Osteoblast (primary cell): ENCODE measurements around the gene CREB3. TPM values are rescaled to one million over a fixed set of nuclear protein-coding genes. Genes with fewer than 3 reads are reported as not detected.

Experiments used
- DNase-seq: peaks from one replicate; pipeline ENCODE4 v3.0.0; 2011; ENCODE audit warnings: low spot score, mixed read lengths; ENCODE audit not compliant: insufficient read length; ENCODE audit errors: missing footprints
- H2AFZ ChIP-seq: 2 replicates; pipeline ENCODE4 v1.6.0; 2011; ENCODE audit warnings: mild to moderate bottlenecking, low read length
- H3K27ac ChIP-seq: 2 replicates; pipeline ENCODE4 v1.5.1; 2011; ENCODE audit warnings: mild to moderate bottlenecking, low read depth, low read length, moderate library complexity
- H3K27me3 ChIP-seq: 2 replicates; pipeline ENCODE4 v1.6.0; 2012; ENCODE audit warnings: mild to moderate bottlenecking, control low read depth, inconsistent platforms, low read length, moderate library complexity; ENCODE audit not compliant: insufficient read depth
- H3K36me3 ChIP-seq: 2 replicates; pipeline ENCODE4 v1.5.1; 2011; ENCODE audit warnings: mild to moderate bottlenecking, low read length, control low read depth, moderate library complexity; ENCODE audit not compliant: insufficient read depth
- H3K4me1 ChIP-seq: 2 replicates; pipeline ENCODE4 v1.5.1; 2011; ENCODE audit warnings: mild to moderate bottlenecking, low read length, control low read depth, moderate library complexity; ENCODE audit not compliant: insufficient read depth
- H3K4me2 ChIP-seq: 2 replicates; pipeline ENCODE4 v1.6.0; 2011; ENCODE audit warnings: mild to moderate bottlenecking, low read length; ENCODE audit not compliant: insufficient read depth
- H3K4me3 ChIP-seq: fragments of 200-600 bp; sonication (generic); 3 replicates; pipeline ENCODE4 v1.5.1; 2012; ENCODE audit warnings: mild to moderate bottlenecking, low read length, inconsistent platforms; ENCODE audit not compliant: insufficient read depth
- H3K79me2 ChIP-seq: 2 replicates; pipeline ENCODE4 v1.6.0; 2012; ENCODE audit warnings: mild to moderate bottlenecking, low read length, control low read depth, inconsistent platforms; ENCODE audit not compliant: insufficient read depth
- H3K9me3 ChIP-seq: 2 replicates; pipeline ENCODE4 v1.5.1; 2011; ENCODE audit warnings: low read depth, low read length, control low read depth
- H4K20me1 ChIP-seq: 2 replicates; pipeline ENCODE4 v1.6.0; 2012; ENCODE audit warnings: mild to moderate bottlenecking, low read length, control low read depth; ENCODE audit not compliant: insufficient read depth
- CTCF ChIP-seq: IDR thresholded peaks from 2 replicates; pipeline ENCODE4 v1.5.1; 2011; ENCODE audit warnings: mild to moderate bottlenecking, low read depth, low read length, moderate library complexity; ENCODE audit errors: extremely low read depth
- total RNA-seq: library from RNA; depleted of rRNA; stranded (reverse); fragments of >200 nt; gene quantifications from 2 replicates; pipeline ENCODE4 v1.2.3, GENCODE V29; 2012

CREB3 gene
- total RNA-seq, 1 donor = 64.8 TPM

- TF ChIP-seq CTCF = no peak
- peaks cover 43% of the 10 kb centered on the region for H3K79me2 ChIP-seq
- H3K9me3 ChIP-seq = no peaks in the 10 kb centered on the region
- peaks cover 98% of the 10 kb centered on the region for H3K36me3 ChIP-seq
- H3K4me2 ChIP-seq = no peak overlapping the region
- H4K20me1 ChIP-seq = peaks cover 24% of the 10 kb centered on the region
- H3K27me3 ChIP-seq = no peaks in the 10 kb centered on the region
- H2AFZ ChIP-seq = no peak overlapping the region
- no peak overlapping the region for H3K27ac ChIP-seq
- no peaks in the 10 kb centered on the region for H3K4me1 ChIP-seq
- no peak overlapping the region for H3K4me3 ChIP-seq
- peak; percentile 48 for DNase-seq
Measured at GRCh38 chr9:35711501-35712428, 20.7 kb upstream of the CREB3 start.

GRCh38 chr9:35712762-35713400 is 19.6 kb upstream of the CREB3 start:
- DNase-seq = peak; percentile 30
- peaks cover 43% of the 10 kb centered on the region for H3K79me2 ChIP-seq

GRCh38 chr9:35713578-35713977 is 18.9 kb upstream of the CREB3 start:
- Histone ChIP-seq H3K27ac (no peak overlapping the region), H3K4me3 (no peak overlapping the region), H3K79me2 (peaks cover 44% of the 10 kb centered on the region), H3K4me2 (no peak overlapping the region), H4K20me1 (peaks cover 36% of the 10 kb centered on the region), H2AFZ (no peak overlapping the region), H3K9me3 (no peaks in the 10 kb centered on the region), H3K4me1 (no peaks in the 10 kb centered on the region), H3K36me3 (peaks cover 98% of the 10 kb centered on the region), H3K27me3 (no peaks in the 10 kb centered on the region)
- TF ChIP-seq CTCF = no peak
- DNase-seq = no peak

More at GRCh38 chr9:35712762-35713400, 19.6 kb upstream of the CREB3 start:
- no peak overlapping the region for H3K27ac ChIP-seq
- H3K9me3 ChIP-seq = no peaks in the 10 kb centered on the region
- H3K27me3 ChIP-seq = no peaks in the 10 kb centered on the region
- no peak overlapping the region for H3K4me2 ChIP-seq
- peaks cover 30% of the 10 kb centered on the region for H4K20me1 ChIP-seq
- no peak overlapping the region for H3K4me3 ChIP-seq
- peaks cover 98% of the 10 kb centered on the region for H3K36me3 ChIP-seq
- no peaks in the 10 kb centered on the region for H3K4me1 ChIP-seq
- TF ChIP-seq CTCF = no peak
- H2AFZ ChIP-seq = no peak overlapping the region

- Histone ChIP-seq H4K20me1 (peaks cover 41% of the 10 kb centered on the region), H3K27ac (no peak overlapping the region), H2AFZ (no peak overlapping the region), H3K4me2 (no peak overlapping the region), H3K4me3 (no peak overlapping the region), H3K4me1 (no peaks in the 10 kb centered on the region), H3K27me3 (no peaks in the 10 kb centered on the region), H3K36me3 (peaks cover 98% of the 10 kb centered on the region), H3K9me3 (no peaks in the 10 kb centered on the region), H3K79me2 (peaks cover 50% of the 10 kb centered on the region)
- TF ChIP-seq CTCF = no peak
- peak; percentile 8 for DNase-seq
Measured at GRCh38 chr9:35714123-35714522, 18.3 kb upstream of the CREB3 start.
